Stimulated activated naive CD8-positive, alpha-beta T cell treated with anti-CD3 and anti-CD28 coated beads, Interleukin-15, amount 100 ng/mL, for 72 hours (primary cell): ENCODE results near the gene SHCBP1.
"Not testable (repeated sequence)": the region's sequence is repeated elsewhere in the genome, so short reads cannot be mapped to it uniquely, and the experiment has no call there.

ENCODE experiments used
- ATAC-seq: fragments of 150-1000 bp; cut with Tn5 transposase; 2 replicates; pipeline ENCODE4 v1.10.0; 2021; ENCODE audit warnings: mild to moderate bottlenecking, moderate library complexity
- DNase-seq, 2 donors: peaks; one replicate each; pipeline ENCODE4 v3.0.0; 2021 to 2022
- H3K27ac Mint-ChIP-seq, 2 donors: one replicate each; pipeline ENCODE4 v1.8.0; 2022; ENCODE audit warnings: mild to moderate bottlenecking in 2 of 2, mixed read lengths in 2 of 2, moderate library complexity in 2 of 2
- H3K27me3 Mint-ChIP-seq: one replicate; pipeline ENCODE4 v1.8.0; 2022; ENCODE audit warnings: mixed read lengths
- H3K4me1 Mint-ChIP-seq: one replicate; pipeline ENCODE4 v1.8.0; 2022; ENCODE audit warnings: mild to moderate bottlenecking, mixed read lengths
- H3K4me3 Mint-ChIP-seq, 2 donors: one replicate each; pipeline ENCODE4 v1.8.0; 2022; ENCODE audit warnings: mild to moderate bottlenecking in 2 of 2, mixed read lengths in 2 of 2, moderate library complexity in 1 of 2
- H3K9me3 Mint-ChIP-seq, 2 donors: one replicate each; pipeline ENCODE4 v1.8.0; 2022; ENCODE audit warnings: mixed read lengths in 2 of 2

The SHCBP1 gene

GRCh38 chr16:46621006-46621933 is at the start of gene SHCBP1:
Gene SHCBP1, minus strand, starts transcription at chr16:46621379. Its CDS starts 20 bp downstream, at chr16:46621359.
- no peaks in the 10 kb centered on the region for H3K9me3 Mint-ChIP-seq
- peak within 1 kb of the TSS; percentile 93 to 98 for H3K4me3 Mint-ChIP-seq
- DNase-seq (peak; percentile 78 to 85), ATAC-seq (peak; percentile 95)
- peaks cover 15% of the 10 kb centered on the region for H3K4me1 Mint-ChIP-seq
- H3K27ac Mint-ChIP-seq: peak within 1 kb of the TSS; percentile 98 to 99
- H3K27me3 Mint-ChIP-seq: no peaks in the 10 kb centered on the region

GRCh38 chr16:46662123-46662522 is 40.9 kb upstream of the SHCBP1 start:
- Mint-ChIP-seq H3K4me3 (no peak overlapping the region), H3K9me3 (no peaks in the 10 kb centered on the region), H3K27ac (peak overlapping the region in 1 of 2 donors; percentile 31), H3K27me3 (no peaks in the 10 kb centered on the region), H3K4me1 (peaks cover 18% of the 10 kb centered on the region)
- no peak for DNase-seq
- ATAC-seq: no peak

- peak overlapping the region; percentile 15 to 47 for H3K4me3 Mint-ChIP-seq
- H3K27ac Mint-ChIP-seq: peak overlapping the region in 1 of 2 donors; percentile 82
- no peaks in the 10 kb centered on the region for H3K9me3 Mint-ChIP-seq
- ATAC-seq (peak; percentile 98), DNase-seq (peak; percentile 3 to 72)
- H3K4me1 Mint-ChIP-seq: peaks cover 18% of the 10 kb centered on the region
- no peaks in the 10 kb centered on the region for H3K27me3 Mint-ChIP-seq
Measured at GRCh38 chr16:46658925-46659324, 37.7 kb upstream of the SHCBP1 start.

GRCh38 chr16:46651305-46651704 is 30.1 kb upstream of the SHCBP1 start:
- ATAC-seq: no peak
- Mint-ChIP-seq H3K4me3 (no peak overlapping the region), H3K27ac (no peak overlapping the region), H3K9me3 (no peaks in the 10 kb centered on the region), H3K4me1 (no peaks in the 10 kb centered on the region), H3K27me3 (no peaks in the 10 kb centered on the region)
- DNase-seq: no peak

GRCh38 chr16:46650254-46650623 is 29.1 kb upstream of the SHCBP1 start:
- peaks cover under 1 to 2% of the 10 kb centered on the region in 2 donors for H3K9me3 Mint-ChIP-seq
- no peak overlapping the region for H3K27ac Mint-ChIP-seq
- no peaks in the 10 kb centered on the region for H3K4me1 Mint-ChIP-seq
- ATAC-seq: no peak
- no peak overlapping the region for H3K4me3 Mint-ChIP-seq
- no peak for DNase-seq
- H3K27me3 Mint-ChIP-seq: no peaks in the 10 kb centered on the region

- Mint-ChIP-seq H3K27ac (no peak overlapping the region), H3K9me3 (peaks cover 6 to 7% of the 10 kb centered on the region in 2 donors), H3K27me3 (no peaks in the 10 kb centered on the region), H3K4me3 (no peak overlapping the region), H3K4me1 (no peaks in the 10 kb centered on the region)
- DNase-seq: no peak
- no peak for ATAC-seq
Measured at GRCh38 chr16:46649588-46650253, 28.5 kb upstream of the SHCBP1 start.

- ATAC-seq (no peak), DNase-seq (no peak)
- H3K4me3 Mint-ChIP-seq: no peak overlapping the region
- no peaks in the 10 kb centered on the region for H3K27me3 Mint-ChIP-seq
- peaks cover 11 to 14% of the 10 kb centered on the region in 2 donors for H3K9me3 Mint-ChIP-seq
- no peak overlapping the region for H3K27ac Mint-ChIP-seq
- no peaks in the 10 kb centered on the region for H3K4me1 Mint-ChIP-seq
Measured at GRCh38 chr16:46648656-46649055, 27.5 kb upstream of the SHCBP1 start.

GRCh38 chr16:46638947-46639925 is 18.1 kb upstream of the SHCBP1 start:
- ATAC-seq (no peak), DNase-seq (no peak)
- H3K27ac Mint-ChIP-seq: no peak overlapping the region
- H3K27me3 Mint-ChIP-seq: no peaks in the 10 kb centered on the region
- no peak overlapping the region for H3K4me3 Mint-ChIP-seq
- H3K9me3 Mint-ChIP-seq: peaks cover 15% of the 10 kb centered on the region in 2 donors
- no peaks in the 10 kb centered on the region for H3K4me1 Mint-ChIP-seq

GRCh38 chr16:46632778-46633733 is 11.9 kb upstream of the SHCBP1 start:
- H3K27me3 Mint-ChIP-seq: no peaks in the 10 kb centered on the region
- DNase-seq: no peak
- H3K4me3 Mint-ChIP-seq: no peak overlapping the region
- ATAC-seq: peak; percentile 26
- no peak overlapping the region for H3K27ac Mint-ChIP-seq
- no peaks in the 10 kb centered on the region for H3K4me1 Mint-ChIP-seq
- H3K9me3 Mint-ChIP-seq: no peaks in the 10 kb centered on the region

- no peak overlapping the region for H3K27ac Mint-ChIP-seq
- no peak for DNase-seq
- no peaks in the 10 kb centered on the region for H3K4me1 Mint-ChIP-seq
- no peaks in the 10 kb centered on the region for H3K9me3 Mint-ChIP-seq
- no peaks in the 10 kb centered on the region for H3K27me3 Mint-ChIP-seq
- ATAC-seq: no peak
- H3K4me3 Mint-ChIP-seq: no peak overlapping the region
Measured at GRCh38 chr16:46629331-46630219, 8.4 kb upstream of the SHCBP1 start.

GRCh38 chr16:46627746-46628145 is 6.6 kb upstream of the SHCBP1 start:
- Mint-ChIP-seq H3K4me3 (no peak overlapping the region), H3K27me3 (no peaks in the 10 kb centered on the region), H3K9me3 (no peaks in the 10 kb centered on the region), H3K4me1 (no peaks in the 10 kb centered on the region), H3K27ac (no peak overlapping the region)
- ATAC-seq: no peak
- no peak for DNase-seq

GRCh38 chr16:46626681-46627080 is 5.5 kb upstream of the SHCBP1 start:
- not testable (repeated sequence) for H3K27me3 Mint-ChIP-seq, H3K9me3 Mint-ChIP-seq, H3K4me1 Mint-ChIP-seq, H3K4me3 Mint-ChIP-seq, H3K27ac Mint-ChIP-seq, ATAC-seq, DNase-seq

- H3K4me1 Mint-ChIP-seq: peaks cover 15% of the 10 kb centered on the region
- DNase-seq, ATAC-seq, H3K4me3 Mint-ChIP-seq, H3K27me3 Mint-ChIP-seq, H3K9me3 Mint-ChIP-seq, H3K27ac Mint-ChIP-seq: not testable (repeated sequence)
Measured at GRCh38 chr16:46624862-46625261, 3.7 kb upstream of the SHCBP1 start.
